Left lung (tissue), 10 donors: ENCODE data around the gene TANC2. TPM values are rescaled to one million over a fixed set of nuclear protein-coding genes. Genes with fewer than 3 reads are reported as not detected.

Experiments
- ATAC-seq: fragments of 200-7000 bp; cut with Tn5 transposase; one replicate; pipeline ENCODE4 v1.9.1; 2020; ENCODE audit warnings: moderate library complexity
- DNase-seq, 4 donors: peaks; one replicate each; pipeline ENCODE4 v3.0.0-alpha.2; 2013 to 2020
- H3K27ac ChIP-seq, 2 donors: fragments of 200-600 bp; sonication (generic) in 1 of 2; one replicate each; pipeline versions ENCODE4 v1.5.0 to v1.8.0; 2020 to 2021
- H3K27me3 ChIP-seq, 2 donors: fragments of 200-600 bp; sonication (generic) in 1 of 2; one replicate each; pipeline versions ENCODE4 v1.5.0 to v1.8.0; 2020 to 2021
- H3K36me3 ChIP-seq, 2 donors: fragments of 200-600 bp; sonication (generic) in 1 of 2; one replicate each; pipeline versions ENCODE4 v1.5.0 to v1.8.0; 2020 to 2021
- H3K4me1 ChIP-seq, 2 donors: fragments of 200-600 bp; one replicate each; pipeline ENCODE4 v1.8.0; 2021
- H3K4me3 ChIP-seq, 2 donors: fragments of 200-600 bp; sonication (generic) in 1 of 2; one replicate each; pipeline versions ENCODE4 v1.5.0 to v1.8.0; 2020 to 2021; ENCODE audit warnings: mild to moderate bottlenecking in 1 of 2
- H3K9me3 ChIP-seq, 2 donors: fragments of 200-600 bp; sonication (generic) in 1 of 2; one replicate each; pipeline versions ENCODE4 v1.5.0 to v1.8.0; 2020 to 2021
- intact Hi-C, 2 donors: fragments of 100-400 bp; cut with DNase I; formaldehyde crosslinking; loops; one replicate each; pipeline versions ENCODE4 v1.11.2 to v1.14.2; 2022
- polyA plus RNA-seq, 6 donors: library from polyadenylated mRNA; unstranded; fragments of 120-200 nt; gene quantifications; one replicate each; pipeline ENCODE4 v1.2.1, GENCODE V29; 2013; ENCODE audit not compliant: insufficient read length in 6 of 6
- total RNA-seq, 2 donors: library from RNA; stranded (reverse); fragmentation: NEBNext Ultra II Directional; extraction: Animal tissue kit (Norgen Biotek cat#: 25700); gene quantifications; one replicate each; pipeline ENCODE4 v1.2.1, GENCODE V29; 2021
- TF ChIP-seq, protein P1 (sequence below), 2 donors: fragments of 200-600 bp; sonication (generic) in 1 of 2; IDR thresholded peaks; one replicate each; pipeline versions ENCODE4 v1.5.0 to v1.8.0; 2021; ENCODE audit warnings: antibody characterized with exemption in 2 of 2
- donor health status: DM: no; HTN: yes; CAD: no.
- donor health status: DM: no; HTN: no; CAD: no.

TANC2 gene
- total and polyA plus RNA-seq, 8 donors = 32.5 to 119 (median 36.8) TPM

DNA sequence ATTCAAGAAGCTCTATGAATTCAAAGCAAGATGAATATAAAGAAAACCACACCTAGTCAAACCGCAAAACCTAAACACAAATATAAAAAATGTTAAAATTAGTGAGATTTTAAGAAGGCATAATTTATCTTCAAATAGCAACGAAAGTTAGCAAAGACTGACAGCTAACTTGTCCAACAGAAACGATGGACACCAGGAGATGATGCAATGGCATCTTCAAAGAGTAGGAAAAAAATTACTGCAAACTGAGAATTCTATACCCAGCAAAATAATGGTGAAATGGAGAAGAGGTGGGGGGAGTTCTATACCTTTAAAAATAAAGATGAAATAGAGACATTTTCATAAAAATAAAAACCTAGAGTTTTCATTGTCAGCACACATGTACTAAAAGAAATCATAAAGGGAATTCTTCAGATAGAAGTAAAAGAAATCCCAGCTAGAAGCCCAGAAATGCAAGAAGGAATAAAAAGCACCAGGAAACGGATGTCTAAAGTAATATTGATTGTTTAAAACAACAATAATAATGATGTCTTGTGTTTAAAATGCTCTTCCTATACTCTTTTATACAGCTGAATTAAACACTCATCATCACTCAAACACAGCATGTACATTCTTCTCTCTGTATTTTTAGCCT lies 24.6 kb upstream of the TANC2 start:
- Histone ChIP-seq H3K27ac (no peak overlapping the region), H3K27me3 (no peaks in the 10 kb centered on the region), H3K36me3 (no peaks in the 10 kb centered on the region), H3K4me1 (no peaks in the 10 kb centered on the region), H3K9me3 (peaks cover 0 to 20% of the 10 kb centered on the region in 2 donors), H3K4me3 (no peak overlapping the region)
- no peak for ATAC-seq
- DNase-seq = no peak
- TF ChIP-seq, protein P1, sequence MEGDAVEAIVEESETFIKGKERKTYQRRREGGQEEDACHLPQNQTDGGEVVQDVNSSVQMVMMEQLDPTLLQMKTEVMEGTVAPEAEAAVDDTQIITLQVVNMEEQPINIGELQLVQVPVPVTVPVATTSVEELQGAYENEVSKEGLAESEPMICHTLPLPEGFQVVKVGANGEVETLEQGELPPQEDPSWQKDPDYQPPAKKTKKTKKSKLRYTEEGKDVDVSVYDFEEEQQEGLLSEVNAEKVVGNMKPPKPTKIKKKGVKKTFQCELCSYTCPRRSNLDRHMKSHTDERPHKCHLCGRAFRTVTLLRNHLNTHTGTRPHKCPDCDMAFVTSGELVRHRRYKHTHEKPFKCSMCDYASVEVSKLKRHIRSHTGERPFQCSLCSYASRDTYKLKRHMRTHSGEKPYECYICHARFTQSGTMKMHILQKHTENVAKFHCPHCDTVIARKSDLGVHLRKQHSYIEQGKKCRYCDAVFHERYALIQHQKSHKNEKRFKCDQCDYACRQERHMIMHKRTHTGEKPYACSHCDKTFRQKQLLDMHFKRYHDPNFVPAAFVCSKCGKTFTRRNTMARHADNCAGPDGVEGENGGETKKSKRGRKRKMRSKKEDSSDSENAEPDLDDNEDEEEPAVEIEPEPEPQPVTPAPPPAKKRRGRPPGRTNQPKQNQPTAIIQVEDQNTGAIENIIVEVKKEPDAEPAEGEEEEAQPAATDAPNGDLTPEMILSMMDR (IDR thresholded peaks at IDR 0.05) = no peak
- intact Hi-C loops = no loop called here

DNA sequence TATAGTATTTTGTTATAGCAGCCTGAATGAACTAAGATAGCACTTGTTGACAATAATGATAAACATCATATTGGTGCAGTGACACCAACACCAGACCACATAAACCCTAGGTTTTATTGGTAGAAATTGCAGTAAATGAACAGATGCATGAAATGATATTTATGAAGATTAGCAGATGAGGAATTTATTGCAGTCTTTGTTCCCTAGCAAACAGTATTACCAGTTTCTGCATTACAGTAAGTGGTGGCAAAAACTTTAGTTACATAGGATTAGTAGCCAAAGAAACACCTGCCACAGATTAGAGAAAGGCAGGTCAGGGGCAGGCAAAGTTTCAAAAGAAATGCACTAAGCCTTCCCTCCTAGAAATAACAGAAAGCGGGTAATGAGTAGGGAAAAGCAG lies 17.7 kb upstream of the TANC2 start:
- no peak for DNase-seq
- intact Hi-C loops = no loop called here
- Histone ChIP-seq H3K36me3 (no peaks in the 10 kb centered on the region), H3K4me1 (no peaks in the 10 kb centered on the region), H3K27me3 (no peaks in the 10 kb centered on the region), H3K4me3 (no peak overlapping the region), H3K27ac (no peak overlapping the region), H3K9me3 (no peaks in the 10 kb centered on the region)
- ATAC-seq = no peak
- TF ChIP-seq, protein P1 (IDR thresholded peaks at IDR 0.05) = no peak

DNA sequence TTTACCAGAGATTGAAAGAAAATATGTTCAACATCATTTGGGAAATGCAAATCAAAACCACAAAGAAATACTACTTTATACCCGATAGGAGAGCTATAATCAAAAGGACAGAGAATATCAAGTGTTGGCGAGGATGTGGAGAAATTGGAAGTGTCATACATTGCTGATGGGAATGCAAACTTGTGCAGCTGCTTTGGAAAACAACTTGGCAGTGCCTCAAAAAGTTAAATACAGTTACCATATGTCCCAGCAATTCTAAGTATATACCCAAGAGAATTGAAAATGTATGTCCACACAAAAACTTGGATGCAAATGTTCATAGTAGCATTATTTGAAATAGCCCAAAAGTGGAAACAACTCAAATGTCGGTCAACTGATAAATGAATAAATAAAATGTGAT lies 17.0 kb upstream of the TANC2 start:
- intact Hi-C loops = no loop called here
- no peak for ATAC-seq

DNA sequence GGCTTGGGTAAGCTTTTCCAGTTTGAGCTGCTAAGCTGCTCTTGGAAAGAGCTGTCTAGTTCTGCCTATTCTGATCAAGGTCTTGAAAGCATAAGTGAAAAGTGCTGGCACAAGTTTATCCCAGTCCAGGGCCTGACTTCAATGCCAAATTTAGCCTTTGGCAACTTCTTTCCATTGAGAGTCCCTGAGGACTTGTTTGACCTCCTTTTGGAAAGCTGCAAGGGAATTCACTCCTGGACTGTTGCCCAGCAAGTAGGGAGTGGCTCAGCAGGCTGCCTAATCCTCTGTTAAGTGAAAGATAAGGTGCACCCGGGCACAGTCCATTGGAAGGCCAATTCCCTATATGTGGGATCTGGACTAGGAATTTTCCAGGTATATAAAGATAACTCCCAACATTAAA lies 16.0 kb upstream of the TANC2 start:
- TF ChIP-seq, protein P1 (IDR thresholded peaks at IDR 0.05) = no peak
- ATAC-seq (peak; percentile 96), DNase-seq (peak in 1 of 4 donors; percentile 80)
- intact Hi-C loops = no loop called here
- Histone ChIP-seq H3K27ac (peak overlapping the region in 1 of 2 donors; percentile 45), H3K4me1 (no peaks in the 10 kb centered on the region), H3K9me3 (no peaks in the 10 kb centered on the region), H3K4me3 (no peak overlapping the region), H3K36me3 (no peaks in the 10 kb centered on the region), H3K27me3 (no peaks in the 10 kb centered on the region)

More for the DNA sequence above, 17.0 kb upstream of the TANC2 start:
- TF ChIP-seq, protein P1 (IDR thresholded peaks at IDR 0.05) = no peak
- H3K27me3 ChIP-seq = no peaks in the 10 kb centered on the region
- no peaks in the 10 kb centered on the region for H3K36me3 ChIP-seq
- no peaks in the 10 kb centered on the region for H3K4me1 ChIP-seq
- no peak overlapping the region for H3K27ac ChIP-seq
- no peak for DNase-seq
- no peak overlapping the region for H3K4me3 ChIP-seq
- no peaks in the 10 kb centered on the region for H3K9me3 ChIP-seq

DNA sequence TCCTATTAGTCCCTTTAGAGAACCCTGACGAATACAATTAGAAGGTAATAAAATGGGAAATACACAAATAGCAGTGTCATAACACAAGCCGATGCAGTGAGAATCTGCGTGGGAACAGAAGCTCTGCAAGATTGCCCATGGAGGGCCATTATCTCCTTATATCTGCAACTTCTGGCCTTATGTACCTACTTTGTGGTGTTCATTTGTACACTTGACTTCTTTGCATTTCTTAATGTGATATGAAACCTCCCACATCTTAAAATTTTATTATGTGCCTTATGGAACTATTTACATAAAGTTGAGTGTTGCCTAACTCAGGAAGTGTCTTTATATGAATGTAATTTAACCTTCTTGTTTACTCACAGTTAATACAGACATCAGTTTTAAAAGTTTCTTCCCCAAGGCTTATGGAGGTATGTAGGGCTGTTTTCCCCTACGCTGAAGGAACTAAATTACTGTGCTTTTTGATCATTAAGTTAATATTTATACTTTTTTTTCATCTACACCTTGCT lies 10.1 kb upstream of the TANC2 start:
- Histone ChIP-seq H3K4me3 (no peak overlapping the region), H3K27me3 (no peaks in the 10 kb centered on the region), H3K36me3 (no peaks in the 10 kb centered on the region), H3K4me1 (no peaks in the 10 kb centered on the region), H3K9me3 (no peaks in the 10 kb centered on the region), H3K27ac (no peak overlapping the region)
- DNase-seq (peak in 1 of 4 donors; percentile 3), ATAC-seq (no peak)
- intact Hi-C loops = no loop called here
- TF ChIP-seq, protein P1 (IDR thresholded peaks at IDR 0.05) = no peak
